Activated naive CD8-positive, alpha-beta T cell (primary cell): Measurements from ENCODE around the gene FCRL1.

Source experiments
- H3K27ac Mint-ChIP-seq: one replicate; pipeline ENCODE4 v1.8.0; 2021; ENCODE audit warnings: mixed read lengths
- H3K27me3 Mint-ChIP-seq: one replicate; pipeline ENCODE4 v1.8.0; 2021; ENCODE audit warnings: mixed read lengths
- H3K36me3 Mint-ChIP-seq: one replicate; pipeline ENCODE4 v1.8.0; 2021; ENCODE audit warnings: mixed read lengths
- H3K4me1 Mint-ChIP-seq: one replicate; pipeline ENCODE4 v1.8.0; 2021; ENCODE audit warnings: low read depth, mixed read lengths
- H3K4me3 Mint-ChIP-seq: one replicate; pipeline ENCODE4 v1.8.0; 2021; ENCODE audit warnings: mild to moderate bottlenecking, mixed read lengths
- H3K9me3 Mint-ChIP-seq: one replicate; pipeline ENCODE4 v1.8.0; 2021; ENCODE audit warnings: low read depth, mixed read lengths

Gene FCRL1

GRCh38 chr1:157774412-157774811 lies 45.5 kb downstream of the FCRL1 start:
- no peaks in the 10 kb centered on the region for H3K9me3 Mint-ChIP-seq
- H3K27me3 Mint-ChIP-seq, result peaks cover 15% of the 10 kb centered on the region
- no peaks in the 10 kb centered on the region for H3K4me1 Mint-ChIP-seq
- no peak overlapping the region for H3K4me3 Mint-ChIP-seq
- H3K36me3 Mint-ChIP-seq, result no peaks in the 10 kb centered on the region
- H3K27ac Mint-ChIP-seq, result no peak overlapping the region

- no peak overlapping the region for H3K4me3 Mint-ChIP-seq
- H3K27me3 Mint-ChIP-seq, result peaks cover 12% of the 10 kb centered on the region
- no peaks in the 10 kb centered on the region for H3K4me1 Mint-ChIP-seq
- H3K36me3 Mint-ChIP-seq, result no peaks in the 10 kb centered on the region
- no peak overlapping the region for H3K27ac Mint-ChIP-seq
- no peaks in the 10 kb centered on the region for H3K9me3 Mint-ChIP-seq
Measured at GRCh38 chr1:157773493-157774350, 46.2 kb downstream of the FCRL1 start.

- H3K27me3 Mint-ChIP-seq, result peaks cover 9% of the 10 kb centered on the region
- no peak overlapping the region for H3K4me3 Mint-ChIP-seq
Measured at GRCh38 chr1:157771661-157772425, 48.1 kb downstream of the FCRL1 start.

GRCh38 chr1:157770442-157771043 lies 49.4 kb downstream of the FCRL1 start:
- H3K4me3 Mint-ChIP-seq, result no peak overlapping the region
- no peaks in the 10 kb centered on the region for H3K9me3 Mint-ChIP-seq
- no peak overlapping the region for H3K27ac Mint-ChIP-seq
- peaks cover 7% of the 10 kb centered on the region for H3K27me3 Mint-ChIP-seq
- no peaks in the 10 kb centered on the region for H3K36me3 Mint-ChIP-seq
- H3K4me1 Mint-ChIP-seq, result no peaks in the 10 kb centered on the region

More at GRCh38 chr1:157771661-157772425, 48.1 kb downstream of the FCRL1 start:
- no peak overlapping the region for H3K27ac Mint-ChIP-seq
- no peaks in the 10 kb centered on the region for H3K9me3 Mint-ChIP-seq
- H3K4me1 Mint-ChIP-seq, result no peaks in the 10 kb centered on the region
- no peaks in the 10 kb centered on the region for H3K36me3 Mint-ChIP-seq

GRCh38 chr1:157766792-157767191 lies 53.1 kb downstream of the FCRL1 start:
- no peaks in the 10 kb centered on the region for H3K4me1 Mint-ChIP-seq
- no peaks in the 10 kb centered on the region for H3K9me3 Mint-ChIP-seq
- H3K4me3 Mint-ChIP-seq, result no peak overlapping the region
- H3K27me3 Mint-ChIP-seq, result peaks cover 5% of the 10 kb centered on the region
- H3K27ac Mint-ChIP-seq, result no peak overlapping the region
- H3K36me3 Mint-ChIP-seq, result no peaks in the 10 kb centered on the region

- Mint-ChIP-seq H3K27ac (no peak overlapping the region), H3K36me3 (no peaks in the 10 kb centered on the region), H3K9me3 (peaks cover 8% of the 10 kb centered on the region), H3K27me3 (peaks cover 4% of the 10 kb centered on the region), H3K4me1 (no peaks in the 10 kb centered on the region), H3K4me3 (no peak overlapping the region)
Measured at GRCh38 chr1:157758018-157758417, 61.9 kb downstream of the FCRL1 start.

GRCh38 chr1:157753611-157754010 lies 66.3 kb downstream of the FCRL1 start:
- Mint-ChIP-seq H3K27ac (no peak overlapping the region), H3K36me3 (no peaks in the 10 kb centered on the region), H3K4me1 (no peaks in the 10 kb centered on the region), H3K4me3 (no peak overlapping the region), H3K27me3 (peaks cover 4% of the 10 kb centered on the region), H3K9me3 (peaks cover 4% of the 10 kb centered on the region)

- Mint-ChIP-seq H3K4me1 (no peaks in the 10 kb centered on the region), H3K4me3 (no peak overlapping the region), H3K27me3 (peaks cover 2% of the 10 kb centered on the region), H3K36me3 (no peaks in the 10 kb centered on the region), H3K27ac (no peak overlapping the region), H3K9me3 (no peaks in the 10 kb centered on the region)
Measured at GRCh38 chr1:157751283-157751682, 68.6 kb downstream of the FCRL1 start.

- Mint-ChIP-seq H3K36me3 (no peaks in the 10 kb centered on the region), H3K27me3 (peaks cover 2% of the 10 kb centered on the region), H3K9me3 (no peaks in the 10 kb centered on the region), H3K27ac (no peak overlapping the region), H3K4me1 (no peaks in the 10 kb centered on the region), H3K4me3 (no peak overlapping the region)
Measured at GRCh38 chr1:157748262-157748817, 71.6 kb downstream of the FCRL1 start.
